GM12864 (cell line): ENCODE measurements around the gene NHLH1.

Experiments used
- DNase-seq: peaks from one replicate; pipeline ENCODE4 v3.0.0-alpha.2; 2011; ENCODE audit warnings: low read depth
- H3K4me3 ChIP-seq: 2 replicates; pipeline ENCODE4 v1.5.1; 2011; ENCODE audit warnings: mild to moderate bottlenecking, low read depth, low read length, control low read depth
- CTCF ChIP-seq: IDR thresholded peaks from 2 replicates; pipeline ENCODE4 v1.5.1; 2011; ENCODE audit warnings: low read depth, mild to moderate bottlenecking, moderate library complexity, low read length, control low read depth, inconsistent platforms; ENCODE audit errors: missing control alignments

The NHLH1 gene

GRCh38 chr1:160369087-160369486, 2.2 kb downstream of the NHLH1 start:
- TF ChIP-seq CTCF = no peak
- no peak for DNase-seq
- H3K4me3 ChIP-seq = no peak overlapping the region

- no peak for DNase-seq
- H3K4me3 ChIP-seq = no peak overlapping the region
- TF ChIP-seq CTCF = no peak
Observed at GRCh38 chr1:160370561-160371345, 3.9 kb downstream of the NHLH1 start.

- H3K4me3 ChIP-seq = no peak overlapping the region
- TF ChIP-seq CTCF = no peak
- no peak for DNase-seq
Observed at GRCh38 chr1:160371346-160371631, 4.4 kb downstream of the NHLH1 start.

- no peak for TF ChIP-seq CTCF
- DNase-seq = no peak
- no peak overlapping the region for H3K4me3 ChIP-seq
Observed at GRCh38 chr1:160371756-160372155, 4.9 kb downstream of the NHLH1 start.

GRCh38 chr1:160373696-160374095, 6.8 kb downstream of the NHLH1 start:
- H3K4me3 ChIP-seq = no peak overlapping the region
- TF ChIP-seq CTCF = no peak
- DNase-seq = no peak

GRCh38 chr1:160374306-160375110, 7.6 kb downstream of the NHLH1 start:
- TF ChIP-seq CTCF = no peak
- DNase-seq = no peak
- no peak overlapping the region for H3K4me3 ChIP-seq
